Measurements from ENCODE around the gene MYO5C. TPM values are rescaled to one million over a fixed set of nuclear protein-coding genes. Genes with fewer than 3 reads are reported as not detected.

Gene MYO5C
- total and polyA plus RNA-seq, 10 of the 15 experiments (the other 5 are each of a cell fraction or from before 2014, with no cell fraction given) = 0.29 to 1.3 (median 0.75) TPM

DNA sequence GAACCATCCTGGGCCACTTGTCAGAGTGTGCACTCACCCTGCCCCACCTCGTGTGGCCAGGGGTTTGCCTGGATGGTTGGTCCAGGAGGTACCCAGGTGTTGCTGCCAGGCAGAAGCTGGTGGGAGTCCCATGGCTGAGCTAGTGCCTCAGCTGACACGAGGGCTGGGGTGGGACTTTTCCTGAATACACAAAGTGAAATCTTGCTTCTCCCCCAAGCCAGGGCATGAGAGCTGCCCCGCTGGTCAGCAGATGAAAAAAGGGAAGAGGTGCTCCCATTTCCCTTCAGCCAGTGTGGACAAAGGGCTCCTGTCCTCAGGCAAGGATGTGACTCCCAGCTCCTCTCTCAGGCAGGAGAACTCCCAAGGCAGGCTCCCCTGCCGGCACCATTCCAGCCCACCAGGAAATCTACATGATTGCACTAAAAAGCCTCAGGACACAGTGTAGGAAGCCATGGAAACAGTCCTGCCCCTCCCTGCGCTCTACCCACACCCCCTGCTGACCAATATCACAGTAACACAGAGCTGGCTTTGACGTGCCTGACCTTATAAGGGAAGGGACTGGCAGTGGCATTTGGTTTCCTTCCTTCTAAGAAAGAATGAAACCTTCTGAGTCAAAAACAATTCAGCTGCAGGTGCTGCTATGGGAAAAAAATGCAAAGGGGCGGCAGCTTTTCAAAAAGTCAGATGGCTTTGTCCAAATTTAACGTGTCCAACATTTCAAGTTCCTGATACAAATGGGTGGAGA, 33.9 kb downstream of the MYO5C start (continued):
- TF ChIP-seq, protein P1, sequence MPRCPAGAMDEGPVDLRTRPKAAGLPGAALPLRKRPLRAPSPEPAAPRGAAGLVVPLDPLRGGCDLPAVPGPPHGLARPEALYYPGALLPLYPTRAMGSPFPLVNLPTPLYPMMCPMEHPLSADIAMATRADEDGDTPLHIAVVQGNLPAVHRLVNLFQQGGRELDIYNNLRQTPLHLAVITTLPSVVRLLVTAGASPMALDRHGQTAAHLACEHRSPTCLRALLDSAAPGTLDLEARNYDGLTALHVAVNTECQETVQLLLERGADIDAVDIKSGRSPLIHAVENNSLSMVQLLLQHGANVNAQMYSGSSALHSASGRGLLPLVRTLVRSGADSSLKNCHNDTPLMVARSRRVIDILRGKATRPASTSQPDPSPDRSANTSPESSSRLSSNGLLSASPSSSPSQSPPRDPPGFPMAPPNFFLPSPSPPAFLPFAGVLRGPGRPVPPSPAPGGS (IDR thresholded peaks at IDR 0.05; ENCODE audit: borderline replicate concordance, insufficient read depth, low read depth, low read length, poor library complexity, severe bottlenecking) = no peak
- peak; percentile 73 for TF ChIP-seq YY1 (IDR thresholded peaks at IDR 0.05; ENCODE audit: low read depth, low read length)
- TF ChIP-seq, protein P2, sequence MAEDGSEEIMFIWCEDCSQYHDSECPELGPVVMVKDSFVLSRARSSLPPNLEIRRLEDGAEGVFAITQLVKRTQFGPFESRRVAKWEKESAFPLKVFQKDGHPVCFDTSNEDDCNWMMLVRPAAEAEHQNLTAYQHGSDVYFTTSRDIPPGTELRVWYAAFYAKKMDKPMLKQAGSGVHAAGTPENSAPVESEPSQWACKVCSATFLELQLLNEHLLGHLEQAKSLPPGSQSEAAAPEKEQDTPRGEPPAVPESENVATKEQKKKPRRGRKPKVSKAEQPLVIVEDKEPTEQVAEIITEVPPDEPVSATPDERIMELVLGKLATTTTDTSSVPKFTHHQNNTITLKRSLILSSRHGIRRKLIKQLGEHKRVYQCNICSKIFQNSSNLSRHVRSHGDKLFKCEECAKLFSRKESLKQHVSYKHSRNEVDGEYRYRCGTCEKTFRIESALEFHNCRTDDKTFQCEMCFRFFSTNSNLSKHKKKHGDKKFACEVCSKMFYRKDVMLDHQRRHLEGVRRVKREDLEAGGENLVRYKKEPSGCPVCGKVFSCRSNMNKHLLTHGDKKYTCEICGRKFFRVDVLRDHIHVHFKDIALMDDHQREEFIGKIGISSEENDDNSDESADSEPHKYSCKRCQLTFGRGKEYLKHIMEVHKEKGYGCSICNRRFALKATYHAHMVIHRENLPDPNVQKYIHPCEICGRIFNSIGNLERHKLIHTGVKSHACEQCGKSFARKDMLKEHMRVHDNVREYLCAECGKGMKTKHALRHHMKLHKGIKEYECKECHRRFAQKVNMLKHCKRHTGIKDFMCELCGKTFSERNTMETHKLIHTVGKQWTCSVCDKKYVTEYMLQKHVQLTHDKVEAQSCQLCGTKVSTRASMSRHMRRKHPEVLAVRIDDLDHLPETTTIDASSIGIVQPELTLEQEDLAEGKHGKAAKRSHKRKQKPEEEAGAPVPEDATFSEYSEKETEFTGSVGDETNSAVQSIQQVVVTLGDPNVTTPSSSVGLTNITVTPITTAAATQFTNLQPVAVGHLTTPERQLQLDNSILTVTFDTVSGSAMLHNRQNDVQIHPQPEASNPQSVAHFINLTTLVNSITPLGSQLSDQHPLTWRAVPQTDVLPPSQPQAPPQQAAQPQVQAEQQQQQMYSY (CRISPR knock-in tag; IDR thresholded peaks at IDR 0.05) = no peak
- no peak for TF ChIP-seq ZNF207 (IDR thresholded peaks at IDR 0.05; ENCODE audit: borderline replicate concordance)
- TF ChIP-seq, protein P3, sequence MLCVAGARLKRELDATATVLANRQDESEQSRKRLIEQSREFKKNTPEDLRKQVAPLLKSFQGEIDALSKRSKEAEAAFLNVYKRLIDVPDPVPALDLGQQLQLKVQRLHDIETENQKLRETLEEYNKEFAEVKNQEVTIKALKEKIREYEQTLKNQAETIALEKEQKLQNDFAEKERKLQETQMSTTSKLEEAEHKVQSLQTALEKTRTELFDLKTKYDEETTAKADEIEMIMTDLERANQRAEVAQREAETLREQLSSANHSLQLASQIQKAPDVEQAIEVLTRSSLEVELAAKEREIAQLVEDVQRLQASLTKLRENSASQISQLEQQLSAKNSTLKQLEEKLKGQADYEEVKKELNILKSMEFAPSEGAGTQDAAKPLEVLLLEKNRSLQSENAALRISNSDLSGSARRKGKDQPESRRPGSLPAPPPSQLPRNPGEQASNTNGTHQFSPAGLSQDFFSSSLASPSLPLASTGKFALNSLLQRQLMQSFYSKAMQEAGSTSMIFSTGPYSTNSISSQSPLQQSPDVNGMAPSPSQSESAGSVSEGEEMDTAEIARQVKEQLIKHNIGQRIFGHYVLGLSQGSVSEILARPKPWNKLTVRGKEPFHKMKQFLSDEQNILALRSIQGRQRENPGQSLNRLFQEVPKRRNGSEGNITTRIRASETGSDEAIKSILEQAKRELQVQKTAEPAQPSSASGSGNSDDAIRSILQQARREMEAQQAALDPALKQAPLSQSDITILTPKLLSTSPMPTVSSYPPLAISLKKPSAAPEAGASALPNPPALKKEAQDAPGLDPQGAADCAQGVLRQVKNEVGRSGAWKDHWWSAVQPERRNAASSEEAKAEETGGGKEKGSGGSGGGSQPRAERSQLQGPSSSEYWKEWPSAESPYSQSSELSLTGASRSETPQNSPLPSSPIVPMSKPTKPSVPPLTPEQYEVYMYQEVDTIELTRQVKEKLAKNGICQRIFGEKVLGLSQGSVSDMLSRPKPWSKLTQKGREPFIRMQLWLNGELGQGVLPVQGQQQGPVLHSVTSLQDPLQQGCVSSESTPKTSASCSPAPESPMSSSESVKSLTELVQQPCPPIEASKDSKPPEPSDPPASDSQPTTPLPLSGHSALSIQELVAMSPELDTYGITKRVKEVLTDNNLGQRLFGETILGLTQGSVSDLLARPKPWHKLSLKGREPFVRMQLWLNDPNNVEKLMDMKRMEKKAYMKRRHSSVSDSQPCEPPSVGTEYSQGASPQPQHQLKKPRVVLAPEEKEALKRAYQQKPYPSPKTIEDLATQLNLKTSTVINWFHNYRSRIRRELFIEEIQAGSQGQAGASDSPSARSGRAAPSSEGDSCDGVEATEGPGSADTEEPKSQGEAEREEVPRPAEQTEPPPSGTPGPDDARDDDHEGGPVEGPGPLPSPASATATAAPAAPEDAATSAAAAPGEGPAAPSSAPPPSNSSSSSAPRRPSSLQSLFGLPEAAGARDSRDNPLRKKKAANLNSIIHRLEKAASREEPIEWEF (IDR thresholded peaks at IDR 0.05; ENCODE audit: insufficient replicate concordance, low read depth, low read length) = no peak
- peak; percentile 83 for TF ChIP-seq IKZF1 (conservative IDR thresholded peaks at IDR 0.05)
- TF ChIP-seq NFYB (IDR thresholded peaks at IDR 0.05; ENCODE audit: insufficient read depth, low read depth, low read length) = no peak
- no peak for TF ChIP-seq RELA (IDR thresholded peaks at IDR 0.05; ENCODE audit: borderline replicate concordance, partially characterized antibody)
- TF ChIP-seq DPF2 (IDR thresholded peaks at IDR 0.05) = peak; percentile 51
- TF ChIP-seq FOXK2 (IDR thresholded peaks at IDR 0.05) = no peak
- TF ChIP-seq, protein P4, sequence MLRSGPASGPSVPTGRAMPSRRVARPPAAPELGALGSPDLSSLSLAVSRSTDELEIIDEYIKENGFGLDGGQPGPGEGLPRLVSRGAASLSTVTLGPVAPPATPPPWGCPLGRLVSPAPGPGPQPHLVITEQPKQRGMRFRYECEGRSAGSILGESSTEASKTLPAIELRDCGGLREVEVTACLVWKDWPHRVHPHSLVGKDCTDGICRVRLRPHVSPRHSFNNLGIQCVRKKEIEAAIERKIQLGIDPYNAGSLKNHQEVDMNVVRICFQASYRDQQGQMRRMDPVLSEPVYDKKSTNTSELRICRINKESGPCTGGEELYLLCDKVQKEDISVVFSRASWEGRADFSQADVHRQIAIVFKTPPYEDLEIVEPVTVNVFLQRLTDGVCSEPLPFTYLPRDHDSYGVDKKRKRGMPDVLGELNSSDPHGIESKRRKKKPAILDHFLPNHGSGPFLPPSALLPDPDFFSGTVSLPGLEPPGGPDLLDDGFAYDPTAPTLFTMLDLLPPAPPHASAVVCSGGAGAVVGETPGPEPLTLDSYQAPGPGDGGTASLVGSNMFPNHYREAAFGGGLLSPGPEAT (IDR thresholded peaks at IDR 0.05; ENCODE audit: low read depth) = peak; percentile 47; the same call in 1 of the 2 replicates
- TF ChIP-seq NR2C1 (IDR thresholded peaks at IDR 0.05) = no peak
- no peak for TF ChIP-seq ESRRA (IDR thresholded peaks at IDR 0.05; ENCODE audit: low read length)
- TF ChIP-seq, protein P5, sequence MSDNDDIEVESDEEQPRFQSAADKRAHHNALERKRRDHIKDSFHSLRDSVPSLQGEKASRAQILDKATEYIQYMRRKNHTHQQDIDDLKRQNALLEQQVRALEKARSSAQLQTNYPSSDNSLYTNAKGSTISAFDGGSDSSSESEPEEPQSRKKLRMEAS (IDR thresholded peaks at IDR 0.05; ENCODE audit: low read depth, low read length) = no peak
- no peak for TF ChIP-seq NBN (IDR thresholded peaks at IDR 0.05)
- TF ChIP-seq MTA2 (IDR thresholded peaks at IDR 0.05; ENCODE audit: low read depth) = 0 out of 2 replicates have a peak, but pooled peaks have one; percentile 6
- no peak for TF ChIP-seq SMC3 (IDR thresholded peaks at IDR 0.05; ENCODE audit: borderline replicate concordance, low read length)

All from GM12878 (cell line).